Gastrocnemius medialis (tissue), 4 donors: ENCODE results near the gene CLDN34. TPM values are rescaled to one million over a fixed set of nuclear protein-coding genes. Genes with fewer than 3 reads are reported as not detected.

Experiments
- ATAC-seq, 2 donors: fragments of 150-250 bp; one replicate each; pipeline ENCODE4 v1.9.1; 2016
- DNase-seq, 2 donors: peaks; one replicate each; pipeline ENCODE4 v3.0.0-alpha.2; 2019
- H3K27ac ChIP-seq, 4 donors: fragments of 200-600 bp; sonication (generic); 1 replicate in 1 of 4; 2 replicates in 3 of 4; pipeline ENCODE4 v1.5.1; 2016 to 2018; ENCODE audit warnings: mild to moderate bottlenecking in 2 of 4, moderate library complexity in 1 of 4
- H3K27me3 ChIP-seq, 3 donors: fragments of 200-600 bp; sonication (generic) in 2 of 3; 1 replicate in 1 of 3; 2 replicates in 2 of 3; pipeline versions ENCODE4 v1.5.1 to v1.6.0; 2016 to 2019; ENCODE audit warnings: mild to moderate bottlenecking in 1 of 3, moderate library complexity in 1 of 3
- H3K36me3 ChIP-seq, 2 donors: fragments of 200-600 bp; sonication (generic) in 1 of 2; one replicate each; pipeline ENCODE4 v1.5.1; 2017 to 2018
- H3K4me1 ChIP-seq, 2 donors: fragments of 200-600 bp; sonication (generic) in 1 of 2; one replicate each; pipeline ENCODE4 v1.5.1; 2016 to 2017; ENCODE audit warnings: mild to moderate bottlenecking in 2 of 2
- H3K4me3 ChIP-seq, 4 donors: fragments of 200-600 bp; sonication (generic) in 3 of 4; 1 replicate in 1 of 4; 2 replicates in 3 of 4; pipeline ENCODE4 v1.5.1; 2016 to 2019; ENCODE audit warnings: mild to moderate bottlenecking in 2 of 4
- H3K9me3 ChIP-seq, 3 donors: fragments of 200-600 bp; sonication (generic) in 2 of 3; 1 replicate in 1 of 3; 2 replicates in 2 of 3; pipeline ENCODE4 v1.5.1; 2016 to 2019
- POLR2A ChIP-seq, 2 donors: fragments of 450-650 bp; IDR thresholded peaks; one replicate each; pipeline ENCODE4 v1.6.1; 2017; ENCODE audit warnings: antibody characterized with exemption in 2 of 2, mild to moderate bottlenecking in 2 of 2, moderate library complexity in 2 of 2
- in situ Hi-C, 4 donors: fragments of 200-750 bp; cut with MboI; loops; one replicate each; pipeline versions ENCODE4 v1.15.0 to v1.8.0; 2017; ENCODE audit warnings: low sequenced_read_pairs in 4 of 4
- intact Hi-C: fragments of 100-400 bp; cut with DNase I; formaldehyde crosslinking; loops from one replicate; pipeline ENCODE4 v1.15.1; 2023; ENCODE audit warnings: low total_unique reads
- total RNA-seq, 4 donors: library from RNA; depleted of rRNA; stranded (reverse); fragments of >200 nt; gene quantifications; one replicate each; pipeline versions ENCODE4 v1.1.0 to v1.2.3, GENCODE V29; 2016
- TF ChIP-seq, protein P1 (sequence below), 5 experiments: fragments of 450-650 bp in 3 of 5; fragments of 200-600 bp in 2 of 5; sonication (generic) in 2 of 5; IDR thresholded peaks in 4 of 5; conservative IDR thresholded peaks in 1 of 5; 1 replicate in 4 of 5; 2 replicates in 1 of 5; pipeline ENCODE4 v1.5.1; 2016 to 2019; ENCODE audit warnings: antibody characterized with exemption in 5 of 5, mild to moderate bottlenecking in 3 of 5, moderate library complexity in 3 of 5

CLDN34 gene
- total RNA-seq, 4 donors from 2014 or later: not detected

DNA sequence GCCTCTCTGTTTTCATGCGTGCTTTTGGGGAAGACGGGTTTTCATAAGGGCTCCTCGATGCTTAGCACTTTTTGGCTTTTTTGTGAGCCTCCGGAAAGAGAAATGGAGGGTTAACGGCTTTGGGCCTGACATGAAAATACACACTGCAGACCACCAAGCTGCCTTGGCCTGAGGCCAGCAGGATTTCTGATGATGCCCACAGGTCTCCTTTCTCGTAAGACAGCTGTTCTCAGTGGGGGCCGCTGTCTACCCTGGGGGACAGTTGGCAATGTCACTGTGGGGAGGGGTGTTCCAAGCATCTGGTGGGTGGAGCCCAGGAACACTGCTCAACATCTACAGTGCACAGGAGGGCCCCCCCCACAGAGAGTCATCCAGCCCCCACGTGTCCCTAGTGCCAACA is 29.4 kb upstream of the CLDN34 start:
- Histone ChIP-seq H3K4me3 (no peak overlapping the region), H3K27ac (no peak overlapping the region), H3K36me3 (no peaks in the 10 kb centered on the region), H3K9me3 (no peaks in the 10 kb centered on the region), H3K27me3 (no peaks in the 10 kb centered on the region), H3K4me1 (no peaks in the 10 kb centered on the region)
- no peak for DNase-seq
- TF ChIP-seq POLR2A (IDR thresholded peaks at IDR 0.05): no peak
- TF ChIP-seq, protein P1, sequence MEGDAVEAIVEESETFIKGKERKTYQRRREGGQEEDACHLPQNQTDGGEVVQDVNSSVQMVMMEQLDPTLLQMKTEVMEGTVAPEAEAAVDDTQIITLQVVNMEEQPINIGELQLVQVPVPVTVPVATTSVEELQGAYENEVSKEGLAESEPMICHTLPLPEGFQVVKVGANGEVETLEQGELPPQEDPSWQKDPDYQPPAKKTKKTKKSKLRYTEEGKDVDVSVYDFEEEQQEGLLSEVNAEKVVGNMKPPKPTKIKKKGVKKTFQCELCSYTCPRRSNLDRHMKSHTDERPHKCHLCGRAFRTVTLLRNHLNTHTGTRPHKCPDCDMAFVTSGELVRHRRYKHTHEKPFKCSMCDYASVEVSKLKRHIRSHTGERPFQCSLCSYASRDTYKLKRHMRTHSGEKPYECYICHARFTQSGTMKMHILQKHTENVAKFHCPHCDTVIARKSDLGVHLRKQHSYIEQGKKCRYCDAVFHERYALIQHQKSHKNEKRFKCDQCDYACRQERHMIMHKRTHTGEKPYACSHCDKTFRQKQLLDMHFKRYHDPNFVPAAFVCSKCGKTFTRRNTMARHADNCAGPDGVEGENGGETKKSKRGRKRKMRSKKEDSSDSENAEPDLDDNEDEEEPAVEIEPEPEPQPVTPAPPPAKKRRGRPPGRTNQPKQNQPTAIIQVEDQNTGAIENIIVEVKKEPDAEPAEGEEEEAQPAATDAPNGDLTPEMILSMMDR (IDR thresholded peaks at IDR 0.05 in 4 of 5, conservative IDR thresholded peaks at IDR 0.05 in 1 of 5): no peak
- no peak for ATAC-seq
- in situ Hi-C loops (no loop called here), intact Hi-C loops (no loop called here)

DNA sequence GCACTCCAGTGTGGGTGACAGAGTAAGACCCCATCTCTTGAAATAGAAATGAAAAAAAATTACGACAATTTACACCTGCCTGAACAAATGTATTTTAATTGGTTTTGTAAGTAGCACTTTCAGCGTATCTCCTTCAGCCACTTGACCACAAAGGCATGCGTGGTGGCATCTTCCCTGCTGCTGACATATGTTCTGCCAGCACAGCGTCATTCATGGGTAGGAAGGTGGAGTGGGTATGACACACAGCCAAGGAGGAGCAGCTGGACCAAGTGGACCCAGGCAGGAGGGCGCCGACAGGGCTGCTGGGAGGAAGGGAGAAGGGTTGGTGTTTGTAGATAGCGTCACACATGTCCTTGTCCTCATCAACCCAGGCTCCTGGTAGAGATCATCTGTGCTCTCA is 28.6 kb upstream of the CLDN34 start:
- H3K27ac ChIP-seq: no peak overlapping the region
- in situ Hi-C loops: no loop called here

DNA sequence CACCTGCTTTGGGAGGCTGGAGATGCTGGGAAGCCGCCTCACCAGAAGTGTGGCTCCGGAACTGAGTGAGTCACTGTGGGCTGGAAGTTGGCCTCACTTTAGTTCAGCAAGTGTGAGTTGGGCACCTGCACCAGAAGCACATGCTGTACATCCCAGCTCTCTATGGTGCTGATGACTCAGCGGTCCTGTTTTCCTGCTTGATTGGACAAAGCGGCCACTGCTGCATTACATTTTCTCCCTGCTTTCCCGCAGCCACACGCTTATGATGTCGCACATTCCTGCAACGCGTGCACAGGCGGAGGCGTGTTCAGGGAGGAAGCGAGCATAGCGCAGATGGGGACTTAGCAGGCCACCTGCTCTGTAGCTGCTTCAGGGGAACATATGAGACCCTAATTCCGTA is 26.7 kb upstream of the CLDN34 start:
- intact Hi-C loops (no loop called here), in situ Hi-C loops (no loop called here)
- ATAC-seq (no peak), DNase-seq (no peak)
- TF ChIP-seq, protein P1 (IDR thresholded peaks at IDR 0.05 in 4 of 5, conservative IDR thresholded peaks at IDR 0.05 in 1 of 5): no peak
- TF ChIP-seq POLR2A (IDR thresholded peaks at IDR 0.05): no peak
- Histone ChIP-seq H3K9me3 (no peaks in the 10 kb centered on the region), H3K27me3 (no peaks in the 10 kb centered on the region), H3K36me3 (no peaks in the 10 kb centered on the region), H3K4me1 (no peaks in the 10 kb centered on the region), H3K27ac (no peak overlapping the region), H3K4me3 (no peak overlapping the region)

More for the DNA sequence above, 28.6 kb upstream of the CLDN34 start:
- Histone ChIP-seq H3K9me3 (no peaks in the 10 kb centered on the region), H3K27me3 (no peaks in the 10 kb centered on the region), H3K4me1 (no peaks in the 10 kb centered on the region), H3K4me3 (no peak overlapping the region), H3K36me3 (no peaks in the 10 kb centered on the region)
- DNase-seq (no peak), ATAC-seq (no peak)
- TF ChIP-seq POLR2A (IDR thresholded peaks at IDR 0.05): no peak
- TF ChIP-seq, protein P1 (IDR thresholded peaks at IDR 0.05 in 4 of 5, conservative IDR thresholded peaks at IDR 0.05 in 1 of 5): no peak
- intact Hi-C loops: no loop called here

DNA sequence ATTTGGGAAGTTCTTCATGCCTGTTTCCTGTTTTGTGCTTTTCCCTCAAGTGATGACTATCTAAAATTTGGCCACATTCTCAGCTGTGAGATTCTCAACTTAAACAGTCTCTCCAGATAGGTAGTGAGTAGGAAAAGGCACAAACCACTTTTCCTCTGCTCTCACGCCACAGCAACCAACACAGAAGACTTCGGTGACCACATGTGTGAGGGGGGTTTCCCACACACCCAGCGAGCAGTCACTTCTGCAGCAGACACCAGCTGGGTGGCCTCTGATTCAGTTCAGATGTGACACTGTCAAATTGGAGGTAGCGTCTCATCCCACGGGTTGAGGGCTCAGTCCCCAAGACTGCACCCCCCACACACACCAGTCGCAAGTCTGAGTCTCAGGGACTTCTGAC is 25.1 kb upstream of the CLDN34 start:
- in situ Hi-C loops: no loop called here
- Histone ChIP-seq H3K36me3 (no peaks in the 10 kb centered on the region), H3K9me3 (no peaks in the 10 kb centered on the region), H3K4me1 (no peaks in the 10 kb centered on the region), H3K27ac (no peak overlapping the region), H3K4me3 (no peak overlapping the region), H3K27me3 (no peaks in the 10 kb centered on the region)
- no peak for DNase-seq
- intact Hi-C loops: no loop called here
- ATAC-seq: no peak
- no peak for TF ChIP-seq POLR2A (IDR thresholded peaks at IDR 0.05)
- TF ChIP-seq, protein P1 (IDR thresholded peaks at IDR 0.05 in 4 of 5, conservative IDR thresholded peaks at IDR 0.05 in 1 of 5): no peak

DNA sequence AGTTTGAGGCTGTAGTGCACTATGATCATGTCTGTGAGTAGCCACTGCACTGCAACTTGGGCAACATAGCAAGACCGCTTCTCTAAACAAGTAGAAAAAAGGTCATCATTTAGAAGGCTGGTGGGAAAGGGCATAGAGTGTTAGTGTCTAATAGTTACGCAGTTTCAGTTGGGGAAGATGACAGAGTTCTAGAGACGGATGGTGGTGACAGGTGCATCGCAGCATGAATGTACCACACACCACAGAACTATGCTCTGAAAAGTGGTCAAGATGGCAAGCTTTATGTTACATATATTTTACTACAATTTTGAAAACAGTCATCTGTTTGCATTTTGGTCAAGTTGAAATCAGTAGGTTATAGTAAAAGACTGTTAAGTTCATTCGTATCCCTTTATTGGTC is 23.7 kb upstream of the CLDN34 start:
- DNase-seq (no peak), ATAC-seq (no peak)
- Histone ChIP-seq H3K9me3 (no peaks in the 10 kb centered on the region), H3K4me3 (no peak overlapping the region), H3K4me1 (no peaks in the 10 kb centered on the region), H3K27ac (no peak overlapping the region), H3K27me3 (no peaks in the 10 kb centered on the region), H3K36me3 (no peaks in the 10 kb centered on the region)
- intact Hi-C loops: no loop called here
- in situ Hi-C loops: no loop called here
- TF ChIP-seq POLR2A (IDR thresholded peaks at IDR 0.05): no peak
- TF ChIP-seq, protein P1 (IDR thresholded peaks at IDR 0.05 in 4 of 5, conservative IDR thresholded peaks at IDR 0.05 in 1 of 5): no peak
